Stomach (tissue), 4 donors: ENCODE data around the gene NUDT1.

Source experiments
- CTCF ChIP-seq, 7 experiments: fragments of 450-650 bp in 4 of 7; fragments of 200-600 bp in 3 of 7; sonication (generic) in 3 of 7; IDR thresholded peaks; one replicate each; pipeline ENCODE4 v1.5.1; 2016 to 2019; ENCODE audit warnings: antibody characterized with exemption in 7 of 7, control low read depth in 2 of 7, mild to moderate bottlenecking in 1 of 7
- EP300 ChIP-seq: sonication (generic); formaldehyde crosslinking; IDR thresholded peaks from one replicate; pipeline ENCODE4 v1.6.1; 2017; ENCODE audit warnings: antibody characterized with exemption
- POLR2A ChIP-seq, 4 donors: fragments of 450-650 bp; IDR thresholded peaks; one replicate each; pipeline ENCODE4 v1.6.1; 2016; ENCODE audit warnings: antibody characterized with exemption in 4 of 4, control low read depth in 2 of 4, mild to moderate bottlenecking in 1 of 4, moderate library complexity in 1 of 4
- POLR2AphosphoS5 ChIP-seq, 3 donors: sonication (generic); formaldehyde crosslinking; IDR thresholded peaks; one replicate each; pipeline ENCODE4 v1.6.1; 2016; ENCODE audit warnings: antibody characterized with exemption in 3 of 3

- TF ChIP-seq POLR2AphosphoS5 (IDR thresholded peaks at IDR 0.05), result no peak
- no peak for TF ChIP-seq CTCF (IDR thresholded peaks at IDR 0.05)
- no peak for TF ChIP-seq EP300
- TF ChIP-seq POLR2A (IDR thresholded peaks at IDR 0.05), result no peak
Observed at GRCh38 chr7:2239242-2239641, 2.8 kb upstream of the NUDT1 start.
